ENCODE data around the gene SLC22A23.
"Not testable (repeated sequence)": the region's sequence is repeated elsewhere in the genome, so short reads cannot be mapped to it uniquely, and the experiment has no call there.

SLC22A23 gene

GRCh38 chr6:3263096-3263495 lies 193.8 kb downstream of the SLC22A23 start:
- no peak for DNase-seq (ENCODE audit: low read depth)

GRCh38 chr6:3261921-3262320 lies 194.9 kb downstream of the SLC22A23 start:
- no peak for DNase-seq (ENCODE audit: low read depth)

DNA sequence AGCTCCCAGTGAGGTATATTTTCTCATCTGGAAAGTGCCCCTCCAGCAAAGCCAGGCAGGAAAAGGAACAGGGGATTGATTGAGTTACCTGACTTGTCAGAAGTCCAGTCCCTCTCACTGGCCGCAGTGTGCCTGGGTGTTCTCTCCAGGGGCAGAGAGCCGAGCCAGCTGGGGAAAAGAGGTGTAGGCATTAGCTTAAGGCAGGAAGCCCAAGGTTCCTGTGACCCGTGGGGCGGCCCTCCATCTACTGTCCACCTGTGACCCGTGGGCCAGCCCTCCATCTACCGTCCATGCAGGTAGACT lies 195.4 kb downstream of the SLC22A23 start:
- no peak for DNase-seq (ENCODE audit: low read depth)

DNA sequence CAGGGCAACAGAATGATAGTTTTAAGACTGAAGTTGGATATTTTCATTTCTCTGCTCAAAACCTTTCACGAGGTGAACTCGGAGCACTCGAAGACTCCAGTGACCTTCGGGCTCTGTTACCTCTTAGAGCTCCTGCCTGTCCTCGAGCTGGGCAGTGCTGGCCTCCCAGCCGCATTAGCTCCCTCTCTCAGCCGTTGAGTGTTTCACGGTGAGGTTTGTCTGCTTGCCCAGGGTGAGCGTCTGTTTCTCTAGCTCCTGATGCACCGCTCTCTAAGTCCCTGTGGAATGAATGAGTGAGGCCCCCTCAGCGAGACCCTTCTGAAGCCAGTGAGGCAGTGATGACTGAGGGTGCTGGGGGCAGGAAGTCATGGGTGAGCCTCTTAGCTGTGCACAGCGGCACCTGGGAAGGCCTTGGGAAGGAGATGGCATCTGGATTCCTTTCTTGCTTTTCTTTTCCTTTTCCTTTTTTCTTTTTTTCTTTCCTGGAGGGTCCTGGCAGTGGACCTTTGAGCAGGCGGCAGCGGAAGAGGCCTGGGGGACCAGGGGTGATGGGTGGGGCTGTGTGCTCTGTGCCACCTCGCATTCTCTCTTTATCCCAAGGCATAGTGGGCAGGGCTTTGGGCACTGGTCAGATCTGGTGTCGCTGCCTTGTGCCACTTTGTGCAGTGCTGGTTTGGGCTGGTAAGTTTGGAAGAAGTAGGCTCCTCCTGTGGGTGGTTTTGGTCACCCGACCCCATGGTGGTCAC lies 195.9 kb downstream of the SLC22A23 start:
- no peak for DNase-seq (ENCODE audit: low read depth)

DNA sequence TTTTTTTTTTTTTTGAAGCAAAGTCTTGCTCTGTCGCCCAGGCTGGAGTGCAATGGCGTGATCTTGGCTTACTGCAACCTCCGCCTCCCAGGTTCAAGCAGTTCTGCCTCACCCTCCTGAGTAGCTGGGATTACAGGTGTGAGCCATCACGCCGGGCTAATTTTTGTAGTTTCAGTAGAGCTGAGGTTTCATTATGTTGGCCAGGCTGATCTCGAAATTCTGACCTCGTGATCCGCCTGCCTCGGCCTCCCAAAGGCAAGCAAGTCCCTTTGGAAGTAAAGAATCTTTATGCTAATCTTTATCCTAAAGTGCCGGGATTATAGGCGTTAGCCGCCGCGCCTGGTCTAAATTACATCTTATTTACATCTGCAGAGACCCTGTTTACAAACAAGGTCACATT lies 196.6 kb downstream of the SLC22A23 start:
- DNase-seq (ENCODE audit: low read depth) = no peak

DNA sequence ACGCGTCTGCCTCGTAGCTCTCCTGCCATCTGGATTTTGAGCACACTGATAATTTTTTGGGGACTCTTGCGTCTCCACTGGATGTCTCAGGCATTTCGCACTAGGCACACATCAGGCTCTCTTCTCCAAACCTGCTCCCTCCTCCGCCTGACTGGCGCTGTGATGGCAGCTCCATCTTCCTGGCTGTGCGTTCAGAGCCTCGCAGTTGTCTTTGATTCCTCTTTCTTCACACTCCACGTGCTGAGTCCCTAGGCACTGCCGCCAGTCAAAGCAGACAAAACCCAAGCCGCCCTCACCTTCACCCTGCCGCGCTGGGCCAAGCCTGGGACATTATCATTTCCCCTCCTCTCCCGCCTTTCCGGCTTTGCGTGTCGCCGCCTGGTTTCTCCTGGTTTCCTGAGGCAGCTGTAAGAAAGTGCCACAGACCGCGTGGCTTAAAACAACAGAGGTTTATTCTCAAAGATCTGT lies 197.3 kb downstream of the SLC22A23 start:
- peak; percentile 35 for DNase-seq (ENCODE audit: low read depth)

DNA sequence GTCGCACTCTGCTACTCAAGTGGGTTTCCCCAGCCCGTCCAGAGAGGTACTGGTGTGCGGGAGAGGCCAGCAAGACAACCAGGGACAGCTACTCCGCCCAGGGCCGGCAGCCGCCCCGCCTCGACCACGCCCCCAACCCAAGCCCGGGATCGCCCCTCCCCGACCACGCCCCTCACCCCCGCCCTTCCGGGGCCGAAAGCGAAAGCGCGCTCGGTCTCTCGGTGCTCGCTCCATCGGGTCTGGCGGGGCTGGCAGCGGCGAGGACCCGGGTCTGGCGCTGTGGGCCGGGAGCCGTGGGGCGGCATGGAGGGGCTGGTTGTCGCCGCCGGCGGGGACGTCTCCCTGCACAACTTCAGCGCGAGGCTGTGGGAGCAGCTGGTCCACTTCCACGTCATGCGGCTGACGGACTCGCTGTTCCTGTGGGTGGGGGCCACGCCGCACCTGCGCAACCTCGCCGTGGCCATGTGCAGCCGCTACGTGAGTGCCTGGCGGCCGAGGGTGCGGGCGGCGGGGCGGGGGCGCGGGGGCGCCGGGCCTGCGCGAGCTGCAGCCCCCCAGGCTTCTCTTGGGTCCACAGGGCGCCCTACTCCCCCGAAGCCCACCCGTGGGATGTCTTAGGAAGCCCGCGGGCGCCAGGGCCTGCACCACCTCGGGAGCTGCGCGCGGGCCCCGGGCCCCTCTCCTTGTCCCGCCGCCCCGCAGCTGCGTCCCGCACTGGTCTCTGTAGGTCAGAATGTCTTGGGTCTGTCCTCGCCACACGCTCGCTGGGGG lies 197.9 kb downstream of the SLC22A23 start, which contains the start of gene PSMG4:
Gene PSMG4, plus strand, starts transcription at position 228 of the 771 bp plus-strand sequence. Its CDS starts 76 bp downstream, at position 304.
- DNase-seq (ENCODE audit: low read depth) = peak; percentile 88

- DNase-seq (ENCODE audit: low read depth) = no peak
These were observed 198.6 kb downstream of the SLC22A23 start for GRCh38 chr6:3258201-3258600.

GRCh38 chr6:3253597-3253961 lies 203.3 kb downstream of the SLC22A23 start:
- DNase-seq (ENCODE audit: low read depth) = no peak

GRCh38 chr6:3252861-3253596 lies 203.8 kb downstream of the SLC22A23 start:
- DNase-seq (ENCODE audit: low read depth) = no peak

DNA sequence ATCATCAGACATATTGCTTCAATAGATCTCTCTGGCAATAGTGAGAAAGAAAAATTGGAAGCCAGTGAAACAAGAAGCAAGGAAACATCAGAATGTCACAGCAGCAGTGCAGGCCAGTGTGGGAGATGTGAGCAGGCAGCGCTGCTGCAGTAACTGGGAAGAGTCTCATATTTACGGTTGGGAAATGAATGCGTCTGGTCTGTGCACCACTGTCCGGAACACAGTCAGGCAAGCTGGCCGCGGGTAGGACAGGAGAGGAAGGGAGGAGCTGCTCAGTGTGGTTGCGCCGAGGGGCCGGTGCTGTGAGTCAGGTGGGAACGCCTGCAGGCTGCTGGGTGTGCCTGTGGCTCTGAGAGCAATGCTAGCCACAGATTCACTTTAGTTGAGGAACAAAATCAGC lies 204.5 kb downstream of the SLC22A23 start:
- DNase-seq (ENCODE audit: low read depth) = no peak

GRCh38 chr6:3251462-3252314 lies 205.2 kb downstream of the SLC22A23 start:
- peak; percentile 72 for DNase-seq (ENCODE audit: low read depth)

DNA sequence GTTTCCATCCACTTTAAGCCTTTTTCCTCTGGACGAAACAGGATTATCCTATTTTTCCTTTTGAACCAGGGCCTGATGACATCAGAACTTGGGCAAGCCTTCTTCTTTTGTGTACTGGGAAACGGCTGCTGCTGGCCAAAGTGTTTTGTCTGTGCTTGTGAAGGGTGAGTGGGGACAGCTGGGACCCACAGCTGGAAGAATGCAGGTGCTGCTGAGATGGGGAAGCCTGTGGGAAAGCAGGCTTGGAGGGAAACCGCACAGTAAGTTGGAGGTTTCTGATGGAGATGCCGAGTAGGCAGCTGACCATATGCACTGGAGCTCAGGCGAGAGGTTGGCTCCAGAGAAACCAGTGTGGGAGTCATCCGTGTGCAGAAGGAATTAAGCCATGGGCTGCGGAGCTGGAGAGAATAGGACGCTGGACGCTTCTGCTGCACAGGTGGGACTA lies 206.6 kb downstream of the SLC22A23 start:
- no peak for DNase-seq (ENCODE audit: low read depth)

DNA sequence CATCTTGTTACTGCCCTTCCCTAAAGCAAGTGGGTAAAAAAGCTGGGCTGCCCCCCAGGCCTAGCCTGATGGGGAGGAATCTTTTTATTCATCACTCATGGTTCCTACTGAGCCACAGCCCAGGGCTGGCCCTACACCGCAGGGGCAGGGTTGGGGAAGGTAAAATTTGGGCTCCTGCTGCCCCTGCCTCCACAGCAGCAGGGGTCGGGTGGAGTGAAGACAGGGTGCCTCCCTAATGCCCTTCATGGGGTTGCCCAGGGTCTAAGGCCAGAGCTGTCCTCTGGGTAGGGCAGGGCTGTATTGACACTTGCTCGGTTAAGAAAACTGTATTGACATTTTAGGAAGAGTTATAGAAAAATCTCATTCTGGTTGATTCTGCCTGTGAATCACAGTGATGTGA lies 207.0 kb downstream of the SLC22A23 start:
- DNase-seq (ENCODE audit: low read depth) = no peak

GRCh38 chr6:3247255-3248146 lies 209.3 kb downstream of the SLC22A23 start:
- DNase-seq (ENCODE audit: low read depth) = peak; percentile 85

DNA sequence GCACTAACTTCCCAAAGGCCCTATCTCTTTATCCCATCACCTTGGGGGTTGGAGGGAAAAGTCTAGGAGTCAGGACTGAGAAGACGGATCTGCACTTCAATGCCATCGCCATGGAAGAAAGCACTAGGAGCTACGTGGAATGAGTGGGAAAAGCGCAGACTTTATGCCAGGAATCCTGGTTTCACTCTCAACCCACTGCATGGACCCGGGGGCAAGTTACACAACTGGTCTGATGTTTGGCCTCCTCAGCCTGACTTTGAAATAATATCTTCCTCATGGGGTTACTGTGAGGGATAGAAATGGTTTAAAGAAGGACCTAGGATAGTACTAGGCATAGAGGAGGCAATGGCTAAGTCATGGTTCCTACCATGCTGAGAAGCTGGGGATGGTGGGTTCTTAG lies 211.6 kb downstream of the SLC22A23 start:
- no peak for DNase-seq (ENCODE audit: low read depth)

- not testable (repeated sequence) for DNase-seq (ENCODE audit: low read depth)
These were observed 212.1 kb downstream of the SLC22A23 start for GRCh38 chr6:3244832-3245161.

DNA sequence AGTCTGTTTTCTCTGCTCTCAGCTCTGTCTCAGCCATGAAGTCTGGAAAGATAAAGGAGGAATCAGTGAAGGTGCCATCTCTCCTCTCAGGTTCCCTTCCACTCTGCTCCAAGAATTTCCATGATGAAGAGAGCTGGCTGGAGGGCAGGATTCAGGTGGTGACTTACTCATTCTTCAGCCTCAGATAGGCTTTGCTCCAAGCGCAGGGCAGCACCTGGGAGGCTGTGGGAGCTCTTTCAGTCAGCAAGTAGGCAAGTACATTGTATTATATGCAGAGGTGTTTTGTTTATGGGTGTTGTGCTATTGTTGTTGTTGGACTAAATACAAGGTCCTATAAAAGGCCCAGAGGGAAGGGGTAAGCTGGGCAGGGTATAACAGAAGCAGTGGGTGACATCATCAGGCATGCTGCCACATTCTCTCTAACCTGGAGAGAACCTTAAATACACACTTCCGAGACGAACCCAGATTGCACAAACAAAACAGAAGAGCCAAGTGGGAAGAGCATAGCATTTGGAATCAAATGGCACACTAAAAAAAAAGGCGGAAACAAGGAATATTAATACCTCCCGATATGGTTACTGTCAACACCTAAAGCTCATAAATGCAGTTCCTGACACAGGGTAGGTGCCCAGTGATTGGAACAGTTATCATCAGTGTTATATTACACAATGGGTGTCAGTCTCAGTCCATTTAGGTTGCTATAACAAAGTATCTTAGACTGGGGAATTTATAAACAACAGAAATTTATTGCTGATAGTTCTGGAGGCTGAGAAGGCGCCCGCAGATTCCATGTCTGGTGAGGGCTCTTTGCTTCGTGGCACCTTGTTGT lies 212.6 kb downstream of the SLC22A23 start:
- no peak for DNase-seq (ENCODE audit: low read depth)

DNA sequence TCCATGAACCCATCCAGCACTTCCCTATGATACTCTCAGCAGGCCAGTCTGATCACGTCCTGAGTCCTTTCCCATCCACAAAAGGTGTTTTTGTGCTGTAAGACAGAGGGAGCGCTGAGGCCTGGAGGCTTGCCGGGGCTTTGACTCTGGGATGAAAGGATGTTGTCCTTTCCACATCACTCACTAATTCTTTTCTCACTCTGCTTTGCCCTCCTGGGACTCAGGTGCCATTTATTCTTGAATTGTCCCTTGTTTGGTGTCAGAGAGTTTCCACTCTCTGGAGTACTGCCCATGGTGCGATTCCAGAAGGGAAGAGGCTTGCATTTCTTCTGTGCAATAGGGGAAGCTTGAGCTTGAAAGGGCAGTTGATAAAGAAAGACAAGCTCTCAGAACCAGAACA lies 214.1 kb downstream of the SLC22A23 start:
- no peak for DNase-seq (ENCODE audit: low read depth)

DNA sequence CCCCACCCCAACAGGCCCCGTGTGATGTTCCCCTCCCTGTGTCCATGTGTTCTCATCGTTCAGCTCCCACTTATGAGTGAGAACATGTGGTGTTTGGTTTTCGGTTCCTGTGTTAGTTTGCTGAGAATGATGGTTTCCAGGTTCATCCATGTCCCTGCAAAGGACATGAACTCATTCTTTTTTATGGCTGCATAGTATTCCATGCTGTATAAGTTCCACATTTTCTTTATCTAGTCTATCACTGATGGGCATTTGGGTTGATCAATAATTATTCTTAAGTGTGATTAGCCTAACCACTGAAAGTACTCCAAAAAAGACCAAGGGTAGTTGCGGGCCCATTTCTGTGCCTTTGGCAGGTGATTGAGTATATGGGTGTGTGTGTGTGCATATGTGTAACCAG lies 215.1 kb downstream of the SLC22A23 start:
- not testable (repeated sequence) for DNase-seq (ENCODE audit: low read depth)
